NCI-H1417 treated with DMSO at 0.1 percent for 48 hours (cell line): ENCODE measurements around the gene INSYN2B.
"Not testable (repeated sequence)": the region's sequence is repeated elsewhere in the genome, so short reads cannot be mapped to it uniquely, and the experiment has no call there.

Experiments
- DNase-seq: peaks from one replicate; lab custom pipeline; 2025; lab: John Stamatoyannopoulos, UW

INSYN2B gene

DNA sequence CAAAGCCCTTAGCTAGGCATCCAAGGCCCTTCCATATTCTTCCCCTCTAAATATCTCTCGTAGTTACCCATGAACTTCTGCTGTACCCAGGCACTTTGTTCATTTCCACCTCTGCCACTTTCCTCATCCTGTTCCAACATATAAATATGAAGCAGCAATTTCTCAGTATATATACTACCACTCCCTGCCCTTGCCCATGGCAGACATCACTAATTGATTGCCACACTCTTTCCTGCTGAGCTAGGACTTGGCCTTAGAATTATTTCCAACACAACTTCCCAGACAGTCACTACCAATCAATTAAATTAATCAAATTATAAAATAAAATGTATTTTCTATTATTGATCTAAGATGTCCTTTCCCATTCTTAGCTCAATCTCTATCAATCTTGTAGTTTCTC is 8.5 kb downstream of the INSYN2B start:
- DNase-seq = no peak

DNA sequence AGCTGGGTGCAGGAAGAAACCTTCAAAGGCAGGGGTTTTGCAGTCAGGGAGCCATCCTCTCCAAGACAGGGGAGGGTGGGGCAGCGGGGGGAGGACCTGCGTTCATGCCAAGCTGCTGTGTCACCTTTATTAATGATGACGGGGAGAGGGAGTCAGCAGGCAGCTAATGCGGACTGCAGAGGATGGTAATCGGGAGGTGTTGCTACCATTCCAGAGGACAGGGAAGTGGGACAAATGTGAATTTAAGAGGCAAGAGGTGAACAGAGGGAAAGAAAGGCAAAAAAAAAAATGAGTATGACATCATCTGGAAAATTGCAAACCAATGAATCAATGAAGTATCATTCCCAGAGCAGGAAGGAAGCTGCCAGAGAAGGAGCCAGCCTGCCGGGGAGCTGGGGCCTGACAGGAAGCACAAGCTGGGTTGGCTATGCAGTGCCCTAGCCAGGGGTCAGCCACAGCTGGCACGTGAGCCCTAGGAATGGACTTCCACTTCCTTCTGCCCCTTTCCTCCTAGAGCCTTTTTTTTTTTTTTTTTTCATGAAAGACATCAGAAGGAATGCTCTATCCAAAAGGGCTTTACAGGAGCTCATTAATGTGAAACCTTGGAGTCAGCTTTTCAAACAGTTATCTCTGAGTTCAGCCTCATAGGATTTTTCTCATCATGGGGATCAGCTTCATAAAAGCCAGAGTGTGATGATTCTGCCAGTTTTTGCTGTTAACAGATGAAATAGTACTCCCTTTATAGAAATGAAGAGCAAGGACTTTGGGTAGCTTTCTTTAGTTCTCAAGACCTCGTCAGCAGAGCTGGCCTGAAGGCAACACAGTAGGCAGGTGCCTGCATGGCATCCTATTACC is 9.2 kb downstream of the INSYN2B start:
- DNase-seq = no peak

DNA sequence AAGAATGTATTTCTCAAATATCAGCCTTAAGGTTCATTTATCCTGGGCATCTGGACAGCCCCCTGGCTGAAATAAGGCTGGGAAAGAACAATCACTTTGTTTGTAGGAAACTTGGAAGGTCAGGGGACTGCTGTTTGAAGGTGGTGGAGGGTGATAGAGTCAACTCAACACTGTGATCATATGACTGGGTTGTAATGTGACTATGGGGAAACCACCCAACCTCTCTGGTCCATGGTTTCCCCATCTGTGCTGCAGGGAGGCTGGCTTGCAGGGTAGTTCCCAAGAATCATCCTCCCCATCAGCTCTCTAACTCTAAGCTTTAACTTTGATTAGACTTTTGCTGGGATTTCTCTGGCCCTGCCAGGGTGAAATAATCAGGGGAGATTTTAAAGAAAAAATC is 10.0 kb downstream of the INSYN2B start:
- DNase-seq = no peak

DNA sequence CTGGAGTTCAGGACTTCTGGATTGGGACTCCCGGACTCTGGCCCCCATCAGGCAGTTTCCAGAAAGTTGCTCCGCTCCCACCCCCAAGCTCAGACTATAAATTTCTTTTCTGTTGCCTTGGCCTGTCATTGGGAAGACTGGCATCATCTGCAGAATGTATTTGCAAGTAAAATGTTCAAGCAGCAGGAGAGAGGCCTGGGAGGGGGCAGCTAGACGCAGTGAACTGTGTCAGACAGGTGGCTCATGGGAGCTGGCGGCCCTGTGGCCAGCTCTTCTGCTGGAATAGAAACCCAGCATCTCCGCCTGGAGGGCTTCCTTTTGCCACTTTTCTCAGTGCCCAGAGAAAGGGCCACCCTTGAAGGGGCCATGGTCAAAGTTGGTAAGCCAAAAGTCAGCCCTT is 16.0 kb downstream of the INSYN2B start:
- DNase-seq = no peak

DNA sequence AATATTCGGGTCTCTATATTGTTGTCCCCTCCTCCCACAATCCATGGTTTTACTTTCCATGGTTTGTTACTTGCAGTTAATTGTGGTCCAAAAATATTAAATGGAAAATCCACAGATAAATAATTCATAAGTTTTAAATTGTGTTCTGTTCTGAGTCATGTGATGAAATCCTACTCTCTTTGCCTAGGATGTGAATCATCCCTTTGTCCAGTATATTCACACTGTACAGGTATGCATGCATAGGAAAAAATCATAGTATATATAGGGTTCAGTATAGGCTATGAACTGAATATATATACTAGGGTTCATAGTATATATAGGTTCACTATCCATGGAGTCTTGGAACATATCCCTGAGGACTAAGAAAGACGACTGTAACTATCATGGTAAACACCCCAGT is 19.6 kb downstream of the INSYN2B start:
- DNase-seq = no peak

DNA sequence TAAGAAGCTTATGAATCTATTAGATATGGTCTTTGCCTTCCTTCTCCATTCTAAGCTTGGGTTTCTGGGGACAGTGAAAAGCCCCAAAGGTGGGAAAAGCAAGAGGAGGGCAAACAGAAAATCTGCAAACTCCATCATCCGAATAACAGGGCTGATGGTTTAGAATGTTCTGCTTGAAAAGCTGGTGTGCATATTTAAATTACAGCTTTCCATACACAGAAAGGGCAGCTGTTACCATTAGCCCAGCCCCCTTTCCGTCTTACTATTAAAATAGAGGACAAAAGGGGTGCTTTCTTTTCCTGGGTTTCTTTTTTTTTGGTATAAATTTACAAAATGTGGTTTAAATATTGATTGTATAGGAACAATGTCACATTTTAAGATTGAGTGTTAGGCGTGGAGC is 22.0 kb downstream of the INSYN2B start:
- no peak for DNase-seq

DNA sequence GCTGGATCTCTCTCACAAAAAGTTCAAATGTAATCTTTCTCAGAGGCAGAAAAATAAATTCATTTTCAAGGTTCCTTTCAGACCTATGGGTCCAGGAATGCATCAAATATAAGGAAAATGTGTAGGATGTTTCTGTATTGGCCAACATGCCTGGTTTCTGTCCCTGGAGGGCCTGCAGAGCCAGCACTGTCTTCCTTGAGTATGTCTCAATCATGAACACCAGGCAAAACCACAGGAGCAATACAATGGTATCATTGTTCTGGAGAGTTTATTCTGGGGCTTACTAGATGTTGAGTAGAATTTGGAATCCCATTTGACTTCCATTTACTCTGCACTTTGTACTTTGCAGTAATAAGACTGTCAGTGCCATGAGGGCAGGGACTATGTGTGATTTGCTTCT is 23.5 kb downstream of the INSYN2B start:
- DNase-seq = no peak

DNA sequence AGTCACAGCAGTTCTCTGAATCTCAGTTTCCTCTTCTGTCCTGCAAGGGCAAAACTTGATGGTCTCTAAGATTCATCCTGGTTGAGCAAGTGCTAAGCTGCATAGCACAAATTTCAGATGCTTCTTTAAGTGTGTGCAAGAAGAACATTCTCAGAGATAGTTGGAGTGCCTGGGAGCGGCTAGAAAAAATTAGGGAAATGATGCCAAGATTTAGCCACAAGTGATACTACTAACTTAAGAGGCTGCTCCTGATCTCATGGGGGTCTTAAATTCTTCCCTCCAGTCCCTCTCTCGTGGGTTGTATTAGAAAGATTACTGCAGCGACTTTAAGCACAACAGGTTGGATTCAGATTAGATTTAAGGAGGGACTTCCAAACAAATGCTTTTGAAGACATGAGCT is 24.2 kb downstream of the INSYN2B start:
- DNase-seq = no peak

DNA sequence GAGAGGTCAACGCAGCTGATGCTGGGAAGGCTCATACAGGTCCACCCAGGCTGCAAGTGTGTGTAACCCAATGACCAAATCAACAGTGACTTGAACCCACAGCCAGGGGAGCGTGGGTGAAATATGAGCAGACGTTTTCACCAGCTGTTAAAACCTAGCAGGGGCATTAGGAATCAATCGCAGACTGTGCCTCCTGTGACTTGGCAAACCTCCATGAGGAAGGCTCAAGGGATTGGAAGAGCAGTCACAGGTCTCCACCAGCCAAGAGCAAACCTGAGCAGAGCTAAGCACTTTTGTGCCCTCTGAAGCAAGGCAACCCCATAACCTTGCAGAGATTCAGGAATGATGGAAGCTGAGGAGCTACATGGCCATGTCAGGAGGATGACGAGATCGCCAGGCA is 25.5 kb downstream of the INSYN2B start:
- no peak for DNase-seq

DNA sequence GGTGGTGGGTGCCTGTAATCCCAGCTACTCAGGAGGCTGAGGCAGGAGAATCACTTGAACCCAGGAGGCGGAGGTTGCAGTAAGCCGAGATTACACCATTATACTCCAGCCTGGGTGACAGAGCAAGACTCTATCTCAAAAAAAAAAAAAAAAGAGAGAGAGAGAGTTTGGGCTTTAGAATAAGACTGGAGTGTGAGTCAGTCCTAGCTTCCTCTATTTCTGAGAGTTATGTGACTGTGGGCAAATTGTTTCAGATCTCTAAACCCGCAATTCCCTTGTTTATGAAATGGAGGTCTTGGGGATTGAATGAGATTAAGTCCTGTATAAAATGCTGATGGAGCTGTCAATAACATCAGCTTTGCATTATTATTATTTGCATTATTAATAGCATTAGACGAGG is 27.1 kb downstream of the INSYN2B start:
- not testable (repeated sequence) for DNase-seq

DNA sequence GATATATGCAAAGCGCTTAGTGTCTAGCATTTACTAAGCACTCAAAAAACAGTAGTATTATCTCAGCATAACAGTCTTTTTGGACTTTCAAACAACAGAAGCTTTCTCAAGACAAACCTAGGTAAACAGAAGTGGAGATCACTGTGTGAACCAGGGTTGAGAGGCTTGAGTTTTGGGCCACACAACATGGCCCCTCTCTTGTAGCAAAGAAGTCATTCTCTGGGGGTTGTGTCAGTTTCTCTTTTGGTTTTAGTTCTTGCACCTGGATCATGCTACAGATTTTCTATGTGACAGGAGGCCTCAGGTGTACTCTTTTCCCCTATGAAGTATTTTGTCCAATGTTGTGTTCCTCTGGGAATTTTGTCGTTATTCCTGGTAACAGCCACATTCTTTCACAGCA is 30.0 kb downstream of the INSYN2B start:
- no peak for DNase-seq

DNA sequence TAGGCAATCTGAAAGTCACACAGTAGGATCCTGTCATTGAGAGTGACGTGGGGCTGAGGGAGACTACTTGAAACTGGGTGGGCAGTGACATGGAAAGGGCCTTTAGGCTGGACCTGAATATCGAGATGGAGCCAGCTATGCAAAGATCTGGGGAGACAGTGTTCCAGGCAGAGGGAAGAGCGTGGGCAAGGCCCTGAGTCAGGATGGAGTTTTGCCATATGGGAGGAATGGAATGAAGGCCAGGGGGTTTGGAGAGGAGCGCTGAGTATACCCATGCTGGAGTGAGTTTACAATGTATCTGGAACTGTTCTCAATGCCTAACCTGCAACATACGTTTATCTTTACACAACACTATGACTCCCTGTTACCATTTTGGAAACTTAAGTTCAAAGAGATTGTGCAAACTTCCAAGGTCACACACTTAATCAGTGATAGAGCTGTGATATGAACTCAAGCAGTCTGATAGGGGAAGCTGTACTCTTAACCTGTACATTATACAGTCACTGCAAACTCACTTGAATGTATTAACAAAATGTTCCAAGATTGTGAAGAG is 33.5 kb downstream of the INSYN2B start:
- no peak for DNase-seq

DNA sequence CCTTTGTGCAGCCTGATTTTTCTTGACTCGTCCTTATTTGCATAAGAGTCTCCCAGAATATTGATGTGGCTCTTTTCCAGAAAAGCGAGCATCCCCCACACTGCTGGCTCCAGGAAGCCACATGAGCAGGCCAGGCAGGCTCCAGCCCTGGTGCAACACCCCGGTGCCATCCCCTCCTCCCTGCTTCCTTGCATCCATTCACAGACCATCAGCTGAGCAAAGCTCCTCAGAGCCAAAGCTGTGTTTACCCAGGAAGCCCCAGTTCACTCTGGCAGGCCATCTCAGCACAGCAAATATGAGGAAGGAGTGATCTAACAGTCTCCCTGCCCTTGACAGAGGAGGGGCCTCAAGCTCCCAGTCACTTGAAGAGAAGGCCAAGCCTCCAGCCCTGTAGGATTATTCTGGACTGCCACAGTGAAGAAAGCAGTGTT is 34.4 kb downstream of the INSYN2B start:
- no peak for DNase-seq

DNA sequence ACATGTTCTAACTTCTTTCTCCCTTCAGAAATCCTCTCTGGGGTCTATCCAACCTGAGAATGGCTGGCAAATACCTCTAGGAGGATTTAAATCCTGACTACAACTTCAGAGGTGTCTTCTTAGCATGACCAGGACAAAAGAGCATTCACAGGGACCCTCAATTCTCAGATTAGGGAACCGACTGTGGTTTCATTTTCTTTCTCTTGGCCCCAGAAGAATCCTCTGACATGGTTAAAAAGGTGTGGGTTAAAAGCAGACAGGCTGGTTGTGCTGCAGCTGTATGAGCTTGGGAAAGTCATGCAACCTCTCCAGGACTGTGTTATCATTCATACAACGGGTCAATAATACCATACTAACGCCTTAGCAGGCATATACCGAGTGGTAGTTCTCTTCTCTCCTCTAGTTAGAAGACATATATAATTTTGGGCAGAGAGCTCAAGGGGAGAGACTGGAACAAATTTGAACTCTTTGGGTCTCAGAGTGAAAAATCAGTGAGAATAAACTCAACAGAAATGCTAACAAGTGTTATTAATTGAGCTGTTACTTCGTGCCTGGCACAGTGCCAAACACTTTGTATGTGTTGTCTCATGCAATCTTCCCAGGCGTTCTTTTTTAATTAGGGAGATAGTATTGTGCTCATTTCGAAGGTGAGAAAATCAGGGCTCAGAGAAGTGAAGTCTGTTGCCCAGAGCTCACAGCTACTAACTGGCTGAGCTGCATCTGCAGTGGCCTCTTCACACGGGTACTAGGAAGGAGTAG is 35.2 kb downstream of the INSYN2B start:
- no peak for DNase-seq

DNA sequence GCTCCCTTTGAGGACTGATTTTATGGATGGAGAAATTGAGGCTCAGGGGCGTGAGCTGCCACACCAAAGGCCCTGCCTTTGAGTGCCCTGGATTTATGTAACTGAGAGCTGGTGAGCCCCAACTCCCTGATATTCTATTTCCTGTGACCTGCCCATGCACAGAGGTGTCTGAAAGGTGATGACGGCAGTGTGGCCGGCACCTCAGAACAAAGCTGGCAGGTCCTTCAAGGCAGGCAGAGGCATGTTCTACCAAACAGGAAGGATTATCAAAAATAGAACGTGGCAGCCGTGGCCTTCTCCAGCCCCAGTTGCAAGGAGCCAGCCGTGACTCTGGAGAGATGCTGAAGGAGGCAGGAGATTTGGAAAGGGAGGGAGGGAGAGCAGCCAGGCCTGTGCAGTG is 36.2 kb downstream of the INSYN2B start:
- no peak for DNase-seq

DNA sequence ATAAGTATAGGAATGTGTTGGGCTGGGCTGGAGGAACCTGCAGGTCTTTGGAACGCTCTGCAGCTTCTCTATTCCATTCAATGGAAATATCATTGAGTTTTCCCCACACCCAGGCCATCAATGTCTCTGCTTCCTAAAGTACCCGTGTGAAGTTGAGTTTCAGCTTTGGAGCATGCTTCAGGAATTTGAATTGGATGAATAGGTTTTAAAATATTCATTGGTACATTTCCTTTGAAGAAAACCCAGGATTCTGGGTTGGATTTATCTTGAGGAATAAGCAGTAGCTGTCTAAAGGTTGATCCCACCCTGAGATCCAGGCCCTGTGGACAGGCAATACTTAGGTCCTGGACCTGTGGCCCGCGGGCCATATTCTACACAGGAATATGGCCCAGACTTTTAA is 37.3 kb downstream of the INSYN2B start:
- no peak for DNase-seq

DNA sequence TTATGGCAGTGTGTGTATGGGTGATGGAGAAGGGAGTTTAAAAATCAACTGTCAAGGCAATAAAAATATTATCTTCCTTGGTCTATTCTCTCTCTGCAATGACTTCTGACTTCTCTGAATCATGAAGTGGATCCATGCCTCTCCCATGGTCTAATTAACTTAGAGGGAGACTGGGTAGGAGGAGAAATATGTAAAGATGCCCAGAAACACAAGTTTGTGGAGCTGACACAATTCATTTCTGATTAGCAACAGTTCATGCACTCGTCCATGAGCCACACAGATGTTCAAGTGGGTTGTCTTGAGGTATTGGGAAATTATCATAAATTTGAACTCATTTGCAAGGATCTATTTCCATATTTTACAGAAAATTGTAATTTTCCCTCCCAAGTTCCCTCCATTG is 38.1 kb downstream of the INSYN2B start:
- no peak for DNase-seq

DNA sequence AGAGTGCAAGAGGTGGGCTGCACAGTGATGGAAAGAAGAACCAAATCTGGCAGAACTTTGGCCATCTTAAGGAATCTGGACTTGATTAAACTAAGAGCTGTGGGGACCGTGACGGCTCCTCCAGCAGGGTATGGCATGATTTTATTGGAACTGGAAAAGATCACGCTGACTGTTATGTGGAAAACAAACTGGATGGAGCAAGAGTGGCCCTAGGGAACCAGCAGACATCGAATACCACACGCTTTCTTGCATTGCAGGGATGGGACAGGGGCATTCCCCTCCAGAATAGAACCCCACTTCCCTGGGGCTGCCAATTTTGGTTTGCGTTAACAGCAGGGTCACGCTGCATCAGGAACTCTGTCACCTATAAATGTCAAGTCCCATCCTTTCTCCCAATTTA is 38.8 kb downstream of the INSYN2B start:
- no peak for DNase-seq

DNA sequence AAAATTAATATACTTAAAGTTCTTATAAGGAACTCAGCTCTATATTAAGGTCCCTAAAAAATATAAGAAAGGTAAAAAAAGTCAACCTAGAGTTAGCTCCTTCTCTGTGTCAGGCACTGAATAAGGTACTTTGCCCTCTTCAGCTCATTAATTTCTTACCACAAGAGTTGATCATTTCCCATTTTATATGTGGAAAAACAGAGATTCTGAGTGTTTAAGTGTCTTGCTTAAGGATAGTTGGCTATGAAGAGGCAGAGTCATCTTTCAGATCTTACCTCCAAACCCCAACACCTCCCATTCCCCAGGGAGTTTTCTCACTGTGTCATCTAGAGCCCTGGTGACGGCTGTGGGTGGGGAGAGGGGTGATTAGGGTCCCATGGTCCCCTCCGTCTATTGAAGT is 40.6 kb downstream of the INSYN2B start:
- no peak for DNase-seq

DNA sequence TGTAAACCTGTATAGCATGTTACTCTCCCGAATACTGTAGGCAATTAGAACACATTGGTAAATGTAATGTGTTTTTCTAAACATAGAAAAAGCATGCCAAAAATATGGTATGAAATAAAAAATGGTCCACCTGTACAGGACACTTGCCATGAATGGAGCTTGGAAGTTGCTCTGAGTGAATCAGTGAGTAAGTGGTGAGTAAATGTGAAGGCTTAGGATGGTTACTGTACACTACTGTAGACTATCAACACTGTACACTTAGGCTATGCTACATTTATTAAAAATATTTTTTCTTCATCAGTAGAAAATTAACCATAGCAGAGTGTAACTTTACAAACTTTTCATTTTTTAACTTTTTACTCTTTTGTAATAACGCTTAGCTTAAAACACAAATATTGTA is 41.9 kb downstream of the INSYN2B start:
- DNase-seq = no peak

DNA sequence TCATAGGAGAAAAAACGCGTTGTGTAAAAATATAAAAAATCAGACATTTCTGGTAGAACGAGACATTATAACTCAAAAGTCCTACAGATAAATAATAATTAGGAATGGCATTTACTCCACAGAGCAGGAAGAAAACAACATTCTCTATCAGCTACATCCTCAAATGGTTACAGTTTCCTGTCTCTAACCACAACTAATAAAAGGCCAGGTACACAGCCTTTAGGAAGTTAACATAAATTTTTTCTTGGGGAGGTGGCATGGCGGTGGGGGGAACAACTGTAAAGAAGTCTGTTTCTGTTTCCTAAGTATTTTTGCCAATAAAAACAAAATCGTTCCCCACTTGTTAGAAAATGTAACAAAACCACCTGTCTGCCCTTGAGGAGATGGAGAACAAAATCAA is 44.5 kb downstream of the INSYN2B start:
- no peak for DNase-seq

DNA sequence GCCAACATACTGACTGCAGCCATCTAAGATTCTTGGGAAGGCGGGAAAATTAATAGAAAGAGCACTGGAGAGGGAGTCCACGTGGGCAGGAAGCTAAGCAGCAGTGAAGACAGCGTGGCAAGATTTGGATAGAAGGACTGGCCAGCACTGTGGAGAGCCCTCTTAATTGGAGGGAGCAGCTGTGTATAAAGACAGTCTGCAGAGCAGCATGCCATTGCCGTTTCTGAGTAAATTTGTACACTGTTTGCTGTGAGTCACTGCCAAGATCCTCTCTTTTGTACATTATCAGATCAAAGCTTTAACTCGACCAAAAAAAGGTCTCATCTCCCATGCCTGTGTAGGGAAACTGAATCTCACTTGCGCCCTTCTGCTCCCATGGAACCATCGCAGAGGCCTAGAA is 45.3 kb downstream of the INSYN2B start:
- no peak for DNase-seq

DNA sequence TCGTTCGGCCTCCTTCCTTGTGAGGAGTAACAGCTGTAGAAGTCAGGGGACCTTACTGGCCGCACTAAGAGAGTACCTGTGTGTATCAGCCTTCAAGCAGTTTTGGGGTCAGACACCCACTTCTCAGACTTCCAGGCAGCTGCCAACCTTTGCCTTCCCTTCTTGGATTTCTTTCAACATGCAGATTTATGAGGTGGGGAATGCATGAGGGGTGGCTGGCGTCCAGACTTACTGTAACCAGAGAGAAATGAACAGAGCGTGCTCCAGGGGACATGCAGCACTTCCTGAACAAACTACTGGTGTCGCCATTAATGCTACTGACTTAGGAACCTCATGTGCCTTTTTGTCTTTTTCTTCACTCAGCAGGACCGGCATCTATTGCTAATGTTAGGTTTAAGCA is 46.7 kb downstream of the INSYN2B start:
- no peak for DNase-seq
